ENCODE data around the gene CHRNG. TPM values are rescaled to one million over a fixed set of nuclear protein-coding genes. Genes with fewer than 3 reads are reported as not detected.

The CHRNG gene, protein sequence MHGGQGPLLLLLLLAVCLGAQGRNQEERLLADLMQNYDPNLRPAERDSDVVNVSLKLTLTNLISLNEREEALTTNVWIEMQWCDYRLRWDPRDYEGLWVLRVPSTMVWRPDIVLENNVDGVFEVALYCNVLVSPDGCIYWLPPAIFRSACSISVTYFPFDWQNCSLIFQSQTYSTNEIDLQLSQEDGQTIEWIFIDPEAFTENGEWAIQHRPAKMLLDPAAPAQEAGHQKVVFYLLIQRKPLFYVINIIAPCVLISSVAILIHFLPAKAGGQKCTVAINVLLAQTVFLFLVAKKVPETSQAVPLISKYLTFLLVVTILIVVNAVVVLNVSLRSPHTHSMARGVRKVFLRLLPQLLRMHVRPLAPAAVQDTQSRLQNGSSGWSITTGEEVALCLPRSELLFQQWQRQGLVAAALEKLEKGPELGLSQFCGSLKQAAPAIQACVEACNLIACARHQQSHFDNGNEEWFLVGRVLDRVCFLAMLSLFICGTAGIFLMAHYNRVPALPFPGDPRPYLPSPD
- not detected for total RNA-seq

GRCh38 chr2:232539298-232540231 is at the start of gene CHRNG:
Gene CHRNG (plus strand): TSS chr2:232539692. CDS start chr2:232539748, 56 bp downstream.
- peaks cover 5% of the 10 kb centered on the region for H3K4me1 Mint-ChIP-seq
- no peaks in the 10 kb centered on the region for H3K27me3 Mint-ChIP-seq
- H3K27ac Mint-ChIP-seq: no peak within 1 kb of the TSS
- no peak for ATAC-seq (replicated peaks)
- H3K36me3 Mint-ChIP-seq (ENCODE audit: low read depth): peaks cover 3% of the 10 kb centered on the region
- H3K4me3 Mint-ChIP-seq: no peak within 1 kb of the TSS
- H3K9me3 Mint-ChIP-seq: no peaks in the 10 kb centered on the region

- Mint-ChIP-seq H3K36me3 (ENCODE audit: low read depth) (no peaks in the 10 kb centered on the region), H3K27ac (no peak overlapping the region), H3K4me1 (no peaks in the 10 kb centered on the region), H3K4me3 (no peak overlapping the region), H3K27me3 (peaks cover 30% of the 10 kb centered on the region), H3K9me3 (no peaks in the 10 kb centered on the region)
- no peak for ATAC-seq (replicated peaks)
These were observed 49.0 kb upstream of the CHRNG start for GRCh38 chr2:232490221-232491138.

DNA sequence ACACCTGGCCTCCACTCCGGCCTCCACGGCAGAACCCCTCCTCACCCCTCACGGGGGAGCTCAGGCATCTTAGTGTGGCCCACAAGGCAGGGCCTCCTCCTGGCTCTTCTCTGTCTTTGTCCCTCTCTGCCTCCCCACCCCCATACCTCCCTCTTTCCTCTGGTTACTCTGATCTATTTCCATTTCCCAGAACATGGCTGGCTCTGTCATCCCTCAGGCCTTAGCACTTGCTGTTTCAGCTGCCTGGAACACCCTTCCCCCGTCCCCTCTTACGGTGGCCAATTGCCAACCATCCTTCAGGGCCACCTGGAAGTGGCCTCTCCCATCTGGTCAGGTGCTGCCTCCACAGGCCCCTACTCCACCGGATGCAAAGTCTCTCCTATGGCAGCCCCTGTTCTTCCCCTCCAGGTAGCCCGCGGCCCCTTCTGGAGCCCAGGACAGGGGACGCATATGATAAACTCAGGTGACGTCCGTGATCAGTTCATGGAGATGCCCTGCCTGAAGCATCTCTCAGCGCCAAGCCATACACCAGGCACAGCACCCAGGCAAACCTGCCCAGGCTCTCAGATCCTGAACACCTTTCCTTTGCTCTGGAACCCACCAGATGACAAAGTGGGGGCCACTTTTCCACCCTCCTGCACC is 48.2 kb upstream of the CHRNG start:
- no peak for ATAC-seq (replicated peaks)
- Mint-ChIP-seq H3K4me1 (no peaks in the 10 kb centered on the region), H3K36me3 (ENCODE audit: low read depth) (no peaks in the 10 kb centered on the region), H3K27ac (no peak overlapping the region), H3K27me3 (peaks cover 29% of the 10 kb centered on the region), H3K9me3 (no peaks in the 10 kb centered on the region), H3K4me3 (no peak overlapping the region)

- peaks cover 29% of the 10 kb centered on the region for H3K27me3 Mint-ChIP-seq
- H3K4me1 Mint-ChIP-seq: no peaks in the 10 kb centered on the region
- no peak overlapping the region for H3K27ac Mint-ChIP-seq
- no peaks in the 10 kb centered on the region for H3K9me3 Mint-ChIP-seq
- H3K36me3 Mint-ChIP-seq (ENCODE audit: low read depth): no peaks in the 10 kb centered on the region
- no peak for ATAC-seq (replicated peaks)
- H3K4me3 Mint-ChIP-seq: no peak overlapping the region
These were observed 47.1 kb upstream of the CHRNG start for GRCh38 chr2:232492236-232492848.

DNA sequence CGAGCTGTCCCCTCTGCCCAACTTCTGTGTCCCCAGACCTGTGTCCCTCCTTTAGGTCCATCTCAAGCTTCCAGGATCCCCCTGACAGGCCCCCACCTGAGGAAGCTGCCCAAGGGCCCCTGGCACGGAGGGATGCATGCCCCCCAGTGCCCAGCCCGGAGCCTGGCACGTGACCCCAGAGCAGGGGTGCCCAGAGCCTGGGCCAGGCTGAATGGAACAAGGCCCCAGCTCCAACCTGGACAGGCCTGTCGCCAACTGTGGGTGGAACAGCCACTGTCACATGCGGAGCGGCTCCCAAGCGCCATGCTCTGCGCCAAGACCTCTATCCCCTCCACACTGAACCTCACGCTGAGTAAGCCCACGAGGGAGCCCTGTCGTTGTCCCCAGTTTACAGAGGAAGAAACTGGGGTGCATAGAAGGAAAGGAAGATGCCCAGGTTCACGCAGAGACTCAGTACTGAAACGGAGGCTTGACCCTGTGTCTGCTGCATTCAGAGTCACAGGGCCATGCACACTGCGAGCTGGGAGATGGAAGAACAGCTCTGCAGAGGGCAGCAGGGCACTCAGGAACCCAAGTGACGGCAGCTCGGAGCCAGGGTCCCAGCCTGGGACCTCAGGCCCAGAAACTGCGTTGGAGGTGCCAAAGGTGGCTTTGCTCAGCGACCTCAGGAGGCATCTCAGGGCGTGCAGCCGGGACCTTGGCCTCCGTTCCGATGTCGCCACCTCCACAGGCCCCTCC is 46.4 kb upstream of the CHRNG start:
- H3K36me3 Mint-ChIP-seq (ENCODE audit: low read depth): no peaks in the 10 kb centered on the region
- H3K4me1 Mint-ChIP-seq: no peaks in the 10 kb centered on the region
- no peak overlapping the region for H3K4me3 Mint-ChIP-seq
- H3K27me3 Mint-ChIP-seq: peaks cover 29% of the 10 kb centered on the region
- ATAC-seq (replicated peaks): no peak
- H3K9me3 Mint-ChIP-seq: no peaks in the 10 kb centered on the region
- H3K27ac Mint-ChIP-seq: no peak overlapping the region

- H3K4me1 Mint-ChIP-seq: no peaks in the 10 kb centered on the region
- no peak overlapping the region for H3K4me3 Mint-ChIP-seq
- no peak for ATAC-seq (replicated peaks)
These were observed 45.6 kb upstream of the CHRNG start for GRCh38 chr2:232493701-232494474.

GRCh38 chr2:232494542-232494941 is 45.0 kb upstream of the CHRNG start:
- Mint-ChIP-seq H3K4me1 (no peaks in the 10 kb centered on the region), H3K27ac (no peak overlapping the region), H3K36me3 (ENCODE audit: low read depth) (no peaks in the 10 kb centered on the region), H3K27me3 (peaks cover 23% of the 10 kb centered on the region), H3K9me3 (no peaks in the 10 kb centered on the region), H3K4me3 (no peak overlapping the region)
- ATAC-seq (replicated peaks): no peak

More at GRCh38 chr2:232493701-232494474, 45.6 kb upstream of the CHRNG start:
- no peak overlapping the region for H3K27ac Mint-ChIP-seq
- no peaks in the 10 kb centered on the region for H3K9me3 Mint-ChIP-seq
- no peaks in the 10 kb centered on the region for H3K36me3 Mint-ChIP-seq (ENCODE audit: low read depth)
- peaks cover 30% of the 10 kb centered on the region for H3K27me3 Mint-ChIP-seq

DNA sequence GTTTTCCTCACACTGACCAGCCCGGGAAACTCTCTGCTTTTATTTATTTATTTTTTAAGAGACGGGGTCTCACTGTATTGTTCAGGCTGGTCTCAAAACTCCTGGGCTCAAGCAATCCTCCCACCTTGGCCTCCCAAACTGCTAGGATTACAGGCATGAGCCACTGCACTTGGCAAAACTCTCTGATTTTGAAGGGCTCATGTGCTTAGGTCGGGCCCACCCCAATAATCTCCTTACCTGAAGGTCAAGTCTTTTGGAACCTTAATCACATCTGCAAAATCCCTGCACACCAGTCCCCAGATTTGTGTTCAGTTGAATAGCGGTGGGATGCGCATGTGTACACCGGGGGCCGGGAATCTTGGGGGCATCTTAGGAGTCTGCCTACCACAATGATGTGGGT is 44.2 kb upstream of the CHRNG start:
- H3K4me1 Mint-ChIP-seq: no peaks in the 10 kb centered on the region
- H3K27ac Mint-ChIP-seq: no peak overlapping the region
- H3K9me3 Mint-ChIP-seq: no peaks in the 10 kb centered on the region
- H3K36me3 Mint-ChIP-seq (ENCODE audit: low read depth): no peaks in the 10 kb centered on the region
- no peak overlapping the region for H3K4me3 Mint-ChIP-seq
- peaks cover 19% of the 10 kb centered on the region for H3K27me3 Mint-ChIP-seq
- no peak for ATAC-seq (replicated peaks)

- no peaks in the 10 kb centered on the region for H3K9me3 Mint-ChIP-seq
- no peak for ATAC-seq (replicated peaks)
These were observed 42.8 kb upstream of the CHRNG start for GRCh38 chr2:232496501-232497270.

GRCh38 chr2:232497348-232497747 is 42.1 kb upstream of the CHRNG start:
- H3K36me3 Mint-ChIP-seq (ENCODE audit: low read depth): no peaks in the 10 kb centered on the region
- H3K27me3 Mint-ChIP-seq: peaks cover 6% of the 10 kb centered on the region
- no peak for ATAC-seq (replicated peaks)
- H3K4me3 Mint-ChIP-seq: no peak overlapping the region
- no peaks in the 10 kb centered on the region for H3K4me1 Mint-ChIP-seq
- H3K9me3 Mint-ChIP-seq: no peaks in the 10 kb centered on the region
- H3K27ac Mint-ChIP-seq: no peak overlapping the region

More at GRCh38 chr2:232496501-232497270, 42.8 kb upstream of the CHRNG start:
- Mint-ChIP-seq H3K4me3 (no peak overlapping the region), H3K27ac (no peak overlapping the region), H3K4me1 (no peaks in the 10 kb centered on the region), H3K36me3 (ENCODE audit: low read depth) (no peaks in the 10 kb centered on the region), H3K27me3 (peaks cover 8% of the 10 kb centered on the region)

DNA sequence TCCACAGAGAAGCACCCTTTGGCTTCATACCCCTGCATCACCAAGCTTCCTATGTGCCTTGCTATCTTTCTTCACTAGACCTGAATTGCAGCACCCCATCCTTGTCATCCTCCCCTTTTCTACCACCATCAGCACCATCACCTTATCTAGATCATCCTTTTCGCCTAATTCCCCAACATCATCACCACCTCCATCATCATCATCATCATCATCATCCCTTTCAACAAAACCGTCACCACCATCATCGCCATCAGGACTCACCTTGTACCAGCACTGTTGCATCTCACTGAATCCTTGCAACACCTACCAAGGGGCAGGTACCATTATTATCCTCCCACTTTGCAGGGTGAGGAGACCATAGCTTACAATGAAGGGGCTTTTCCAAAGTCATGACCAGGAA is 41.0 kb upstream of the CHRNG start:
- H3K4me3 Mint-ChIP-seq: no peak overlapping the region
- no peaks in the 10 kb centered on the region for H3K36me3 Mint-ChIP-seq (ENCODE audit: low read depth)
- no peak overlapping the region for H3K27ac Mint-ChIP-seq
- peaks cover 9% of the 10 kb centered on the region for H3K27me3 Mint-ChIP-seq
- no peak for ATAC-seq (replicated peaks)
- H3K9me3 Mint-ChIP-seq: no peaks in the 10 kb centered on the region
- H3K4me1 Mint-ChIP-seq: no peaks in the 10 kb centered on the region
